HCT116 (cell line): ENCODE data around the gene MBP. TPM values are rescaled to one million over a fixed set of nuclear protein-coding genes. Genes with fewer than 3 reads are reported as not detected.

Experiments used
- ATAC-seq: fragments of 200-7000 bp; cut with Tn5 transposase; 2 replicates; pipeline ENCODE4 v1.9.1; 2020; ENCODE audit warnings: mild to moderate bottlenecking, moderate library complexity
- BruUV-seq: library from RNA; stranded (reverse); fragments of 400-500 nt; replicated peaks from 2 replicates; lab custom pipeline; 2021; lab: Mats Ljungman, UMichigan
- CTCF ChIA-PET: fragments of 300-600 bp; sonication (Branson Sonifier 250); formaldehyde crosslinking; loops from one replicate; lab custom pipeline; 2021; ENCODE audit warnings: antibody characterized with exemption; lab: Charles Lee
- POLR2A ChIA-PET: fragments of 300-600, 350-600 bp; sonication (Branson Sonifier 250); formaldehyde crosslinking; loops from one replicate; lab custom pipeline; 2021; ENCODE audit warnings: antibody characterized with exemption; lab: Charles Lee
- RAD21 ChIA-PET, 2 experiments: fragments of 300-600 bp; sonication (Branson Sonifier 250); formaldehyde crosslinking; loops; one replicate each; lab custom pipeline; 2023; ENCODE audit warnings: low total read pairs in 2 of 2; ENCODE audit not compliant: uncharacterized antibody in 2 of 2, unreplicated experiment in 2 of 2, low non-redundant PET in 1 of 2; lab: Charles Lee
- DNase-seq: peaks from one replicate; pipeline ENCODE4 v3.0.0-alpha.2; 2010; ENCODE audit warnings: low read depth, low spot score
- H2AFZ ChIP-seq: fragments of 200-600 bp; shearing (Covaris generic), sonication (generic); 2 replicates; pipeline ENCODE4 v1.6.1; 2017; ENCODE audit warnings: low read depth, mixed run types, mixed read lengths, antibody characterized with exemption, low read length; ENCODE audit not compliant: poor library complexity, severe bottlenecking
- H3K27ac ChIP-seq: 2 replicates; pipeline ENCODE4 v1.5.1; 2012; ENCODE audit warnings: low read depth, low read length
- H3K27me3 ChIP-seq: fragments of 200-600 bp; sonication (generic); 2 replicates; pipeline ENCODE4 v1.6.1; 2016; ENCODE audit warnings: mixed run types, low read length, mixed read lengths; ENCODE audit not compliant: insufficient read depth
- H3K36me3 ChIP-seq, 2 experiments: fragments of 200-500 bp in 1 of 2; fragments of 200-600 bp in 1 of 2; sonication (Bioruptor generic) in 1 of 2; sonication (generic) in 1 of 2; 2 replicates each; pipeline versions ENCODE4 v1.5.1 to v1.6.1; 2014 to 2016; ENCODE audit warnings: low read length in 2 of 2, inconsistent platforms in 1 of 2, mixed read lengths in 1 of 2, mixed run types in 1 of 2; ENCODE audit not compliant: insufficient read depth in 2 of 2, control insufficient read depth in 1 of 2
- H3K4me1 ChIP-seq, 2 experiments: fragments of 200-600 bp in 1 of 2; sonication (generic) in 1 of 2; 2 replicates each; pipeline versions ENCODE4 v1.5.1 to v1.6.1; 2012 to 2017; ENCODE audit warnings: low read length in 2 of 2, inconsistent platforms in 1 of 2, mild to moderate bottlenecking in 1 of 2, mixed read lengths in 1 of 2, mixed run types in 1 of 2, moderate library complexity in 1 of 2; ENCODE audit not compliant: insufficient read depth in 2 of 2, control insufficient read depth in 1 of 2
- H3K4me2 ChIP-seq: fragments of 200-600 bp; sonication (generic); 2 replicates; pipeline ENCODE4 v1.6.1; 2017; ENCODE audit warnings: mixed run types, low read length, mixed read lengths
- H3K4me3 ChIP-seq, 2 experiments: fragments of 200-600 bp in 1 of 2; sonication (generic) in 1 of 2; replicated peaks in 1 of 2; 2 replicates each; pipeline ENCODE4 v1.5.1; 2011 to 2016; ENCODE audit warnings: low read length in 2 of 2, control low read depth in 1 of 2, low read depth in 1 of 2, mild to moderate bottlenecking in 1 of 2, mixed read lengths in 1 of 2, mixed run types in 1 of 2
- H3K79me2 ChIP-seq: fragments of 200-600 bp; sonication (generic); 2 replicates; pipeline ENCODE4 v1.6.1; 2017; ENCODE audit warnings: mild to moderate bottlenecking, mixed run types, low read length, moderate library complexity, mixed read lengths; ENCODE audit not compliant: insufficient read depth
- H3K9ac ChIP-seq: fragments of 200-600 bp; sonication (generic); 2 replicates; pipeline ENCODE4 v1.6.1; 2016; ENCODE audit warnings: low read length, mixed read lengths
- H3K9me2 ChIP-seq: fragments of 200-600 bp; sonication (generic), shearing (Covaris generic); 2 replicates; pipeline ENCODE4 v1.6.1; 2017; ENCODE audit warnings: mixed run types, mild to moderate bottlenecking, moderate library complexity; ENCODE audit not compliant: insufficient read depth
- H3K9me3 ChIP-seq, 2 experiments: fragments of 200-500 bp in 1 of 2; fragments of 200-600 bp in 1 of 2; sonication (Bioruptor generic) in 1 of 2; sonication (generic) in 1 of 2; 2 replicates each; pipeline ENCODE4 v1.6.1; 2014 to 2017; ENCODE audit warnings: low read length in 2 of 2, mixed read lengths in 2 of 2, inconsistent platforms in 1 of 2, low read depth in 1 of 2, mild to moderate bottlenecking in 1 of 2, mixed run types in 1 of 2, moderate library complexity in 1 of 2; ENCODE audit not compliant: control insufficient read depth in 1 of 2, insufficient read depth in 1 of 2
- H4K20me1 ChIP-seq: fragments of 200-600 bp; sonication (generic), shearing (Covaris generic); 2 replicates; pipeline ENCODE4 v1.6.1; 2017; ENCODE audit warnings: mixed run types, mild to moderate bottlenecking, moderate library complexity; ENCODE audit not compliant: insufficient read depth
- CEBPB ChIP-seq: IDR thresholded peaks from 2 replicates; pipeline ENCODE4 v1.6.1; 2012; ENCODE audit warnings: low read depth
- EGR1 ChIP-seq: IDR thresholded peaks from 2 replicates; pipeline ENCODE4 v1.6.1; 2012; ENCODE audit warnings: low read depth
- ELF1 ChIP-seq: IDR thresholded peaks from 2 replicates; pipeline ENCODE4 v1.6.1; 2012; ENCODE audit warnings: low read depth, borderline replicate concordance
- EZH2 ChIP-seq: fragments of 200-600 bp; sonication (generic); IDR thresholded peaks from 2 replicates; pipeline ENCODE4 v1.6.1; 2017; ENCODE audit warnings: antibody characterized with exemption, mixed run types
- EZH2phosphoT487 ChIP-seq: fragments of 200-600 bp; IDR thresholded peaks from 2 replicates; pipeline ENCODE4 v1.6.1; 2018; ENCODE audit warnings: antibody characterized with exemption, borderline replicate concordance
- POLR2AphosphoS5 ChIP-seq: IDR thresholded peaks from 2 replicates; pipeline ENCODE4 v1.6.1; 2011; ENCODE audit warnings: mild to moderate bottlenecking, low read depth, low read length, moderate library complexity
- RAD21 ChIP-seq: IDR thresholded peaks from 2 replicates; pipeline ENCODE4 v1.6.1; 2012; ENCODE audit warnings: low read depth, mild to moderate bottlenecking
- SIN3A ChIP-seq: IDR thresholded peaks from 2 replicates; pipeline ENCODE4 v1.6.1; 2012; ENCODE audit warnings: low read depth
- ZFX ChIP-seq: fragments of 450-650 bp; IDR thresholded peaks from 2 replicates; pipeline ENCODE4 v1.6.1; 2017
- ZNF274 ChIP-seq: fragments of 200-500 bp; sonication (Bioruptor generic); IDR thresholded peaks from 2 replicates; pipeline ENCODE4 v1.6.1; 2014; ENCODE audit warnings: mild to moderate bottlenecking, low read depth, low read length, inconsistent platforms
- intact Hi-C: fragments of 100-400 bp; cut with micrococcal nuclease; formaldehyde crosslinking; loops from 2 replicates; pipeline ENCODE4 v1.10.0; 2022
- total RNA-seq: library from RNA; stranded (reverse); gene quantifications from one replicate; pipeline ENCODE4 v1.2.1, GENCODE V29; 2021; ENCODE audit not compliant: unreplicated experiment
- TF ChIP-seq, protein P1 (sequence below): IDR thresholded peaks from 2 replicates; pipeline ENCODE4 v1.6.1; 2012; ENCODE audit warnings: low read depth
- TF ChIP-seq, protein P2 (sequence below): IDR thresholded peaks from 2 replicates; pipeline ENCODE4 v1.6.1; 2011; ENCODE audit warnings: mild to moderate bottlenecking, low read length, moderate library complexity; ENCODE audit not compliant: insufficient replicate concordance; ENCODE audit errors: extremely low read depth
- TF ChIP-seq, protein P3 (sequence below): IDR thresholded peaks from 2 replicates; pipeline ENCODE4 v1.6.1; 2012

MBP gene
- total RNA-seq, 1 experiment from 2014 or later, result 34.9 TPM

DNA sequence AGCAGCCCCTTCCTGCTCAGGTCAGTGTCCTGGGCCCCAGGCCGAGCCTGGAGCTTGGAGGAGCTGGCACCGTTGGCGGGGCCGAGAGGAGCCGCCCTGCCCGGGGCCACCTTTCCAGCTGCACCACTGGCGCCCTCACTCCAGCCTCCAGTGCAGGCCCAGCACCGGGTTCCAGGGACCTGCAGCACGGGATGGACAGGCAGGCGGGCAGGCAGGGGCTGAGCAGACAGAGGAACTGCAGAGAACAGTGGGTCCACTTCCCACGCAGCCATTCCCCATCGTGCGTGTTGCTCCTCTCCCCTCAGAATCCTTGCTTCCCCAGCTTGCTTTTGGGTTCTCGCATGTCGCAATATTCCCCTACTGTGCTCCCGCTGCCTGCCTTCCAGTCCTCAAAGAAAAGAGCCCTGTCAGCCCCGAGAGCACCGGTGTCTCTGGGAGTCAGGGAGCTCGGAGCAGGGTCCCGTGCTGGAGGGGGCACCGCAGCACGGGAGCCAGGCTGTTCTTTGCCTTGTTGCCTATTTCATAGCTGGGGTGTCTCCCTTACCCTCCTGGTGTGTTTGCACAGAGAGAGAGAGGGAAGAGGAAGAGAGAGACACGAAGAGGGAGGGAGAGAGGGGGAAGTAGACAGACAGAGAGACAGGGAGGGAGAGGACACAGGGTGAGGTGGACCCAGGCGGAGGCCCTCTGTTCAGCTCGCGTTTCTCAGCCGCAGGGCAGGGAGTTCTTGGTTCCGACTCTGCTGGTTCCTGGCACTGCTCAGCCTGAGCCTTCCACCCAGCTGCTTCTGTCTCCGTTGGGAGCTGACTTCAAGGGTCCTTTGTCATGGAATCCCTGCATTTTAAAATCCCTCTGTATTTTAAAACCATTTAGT is 126.0 kb downstream of the MBP start:
- Histone ChIP-seq H3K4me2 (no peak overlapping the region), H2AFZ (no peak overlapping the region), H3K36me3 (no peaks in the 10 kb centered on the region), H3K9me3 (no peaks in the 10 kb centered on the region), H3K4me3 (no peak overlapping the region), H3K9me2 (no peaks in the 10 kb centered on the region), H3K4me1 (no peaks in the 10 kb centered on the region), H3K79me2 (no peaks in the 10 kb centered on the region), H3K27ac (no peak overlapping the region), H3K27me3 (no peaks in the 10 kb centered on the region), H4K20me1 (no peaks in the 10 kb centered on the region), H3K9ac (no peak overlapping the region)
- ChIA-PET RAD21 (no interaction called here), POLR2A (no interaction called here), CTCF (no interaction called here)
- DNase-seq (no peak), ATAC-seq (no peak)
- BruUV-seq, result no TSS peak
- intact Hi-C loops, result loop anchor here (10.0 kb wide), 3 partner anchors 48 to 1978 kb away; partner anchors contain the start of gene MBP
- TF ChIP-seq EGR1, result no peak
- TF ChIP-seq EZH2phosphoT487, result no peak
- TF ChIP-seq SIN3A, result no peak
- no peak for TF ChIP-seq ZFX
- TF ChIP-seq, protein P1, sequence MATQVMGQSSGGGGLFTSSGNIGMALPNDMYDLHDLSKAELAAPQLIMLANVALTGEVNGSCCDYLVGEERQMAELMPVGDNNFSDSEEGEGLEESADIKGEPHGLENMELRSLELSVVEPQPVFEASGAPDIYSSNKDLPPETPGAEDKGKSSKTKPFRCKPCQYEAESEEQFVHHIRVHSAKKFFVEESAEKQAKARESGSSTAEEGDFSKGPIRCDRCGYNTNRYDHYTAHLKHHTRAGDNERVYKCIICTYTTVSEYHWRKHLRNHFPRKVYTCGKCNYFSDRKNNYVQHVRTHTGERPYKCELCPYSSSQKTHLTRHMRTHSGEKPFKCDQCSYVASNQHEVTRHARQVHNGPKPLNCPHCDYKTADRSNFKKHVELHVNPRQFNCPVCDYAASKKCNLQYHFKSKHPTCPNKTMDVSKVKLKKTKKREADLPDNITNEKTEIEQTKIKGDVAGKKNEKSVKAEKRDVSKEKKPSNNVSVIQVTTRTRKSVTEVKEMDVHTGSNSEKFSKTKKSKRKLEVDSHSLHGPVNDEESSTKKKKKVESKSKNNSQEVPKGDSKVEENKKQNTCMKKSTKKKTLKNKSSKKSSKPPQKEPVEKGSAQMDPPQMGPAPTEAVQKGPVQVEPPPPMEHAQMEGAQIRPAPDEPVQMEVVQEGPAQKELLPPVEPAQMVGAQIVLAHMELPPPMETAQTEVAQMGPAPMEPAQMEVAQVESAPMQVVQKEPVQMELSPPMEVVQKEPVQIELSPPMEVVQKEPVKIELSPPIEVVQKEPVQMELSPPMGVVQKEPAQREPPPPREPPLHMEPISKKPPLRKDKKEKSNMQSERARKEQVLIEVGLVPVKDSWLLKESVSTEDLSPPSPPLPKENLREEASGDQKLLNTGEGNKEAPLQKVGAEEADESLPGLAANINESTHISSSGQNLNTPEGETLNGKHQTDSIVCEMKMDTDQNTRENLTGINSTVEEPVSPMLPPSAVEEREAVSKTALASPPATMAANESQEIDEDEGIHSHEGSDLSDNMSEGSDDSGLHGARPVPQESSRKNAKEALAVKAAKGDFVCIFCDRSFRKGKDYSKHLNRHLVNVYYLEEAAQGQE, result no peak
- TF ChIP-seq, protein P2, sequence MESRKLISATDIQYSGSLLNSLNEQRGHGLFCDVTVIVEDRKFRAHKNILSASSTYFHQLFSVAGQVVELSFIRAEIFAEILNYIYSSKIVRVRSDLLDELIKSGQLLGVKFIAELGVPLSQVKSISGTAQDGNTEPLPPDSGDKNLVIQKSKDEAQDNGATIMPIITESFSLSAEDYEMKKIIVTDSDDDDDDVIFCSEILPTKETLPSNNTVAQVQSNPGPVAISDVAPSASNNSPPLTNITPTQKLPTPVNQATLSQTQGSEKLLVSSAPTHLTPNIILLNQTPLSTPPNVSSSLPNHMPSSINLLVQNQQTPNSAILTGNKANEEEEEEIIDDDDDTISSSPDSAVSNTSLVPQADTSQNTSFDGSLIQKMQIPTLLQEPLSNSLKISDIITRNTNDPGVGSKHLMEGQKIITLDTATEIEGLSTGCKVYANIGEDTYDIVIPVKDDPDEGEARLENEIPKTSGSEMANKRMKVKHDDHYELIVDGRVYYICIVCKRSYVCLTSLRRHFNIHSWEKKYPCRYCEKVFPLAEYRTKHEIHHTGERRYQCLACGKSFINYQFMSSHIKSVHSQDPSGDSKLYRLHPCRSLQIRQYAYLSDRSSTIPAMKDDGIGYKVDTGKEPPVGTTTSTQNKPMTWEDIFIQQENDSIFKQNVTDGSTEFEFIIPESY, result no peak
- TF ChIP-seq ZNF274, result no peak
- no peak for TF ChIP-seq RAD21
- no peak for TF ChIP-seq ELF1
- TF ChIP-seq, protein P3, sequence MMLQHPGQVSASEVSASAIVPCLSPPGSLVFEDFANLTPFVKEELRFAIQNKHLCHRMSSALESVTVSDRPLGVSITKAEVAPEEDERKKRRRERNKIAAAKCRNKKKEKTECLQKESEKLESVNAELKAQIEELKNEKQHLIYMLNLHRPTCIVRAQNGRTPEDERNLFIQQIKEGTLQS, result no peak
- TF ChIP-seq EZH2, result no peak
- TF ChIP-seq CEBPB, result no peak
- no peak for TF ChIP-seq POLR2AphosphoS5
